ENCODE results near the gene RPL7A. TPM values are rescaled to one million over a fixed set of nuclear protein-coding genes. Genes with fewer than 3 reads are reported as not detected.

Gene RPL7A
- total RNA-seq, 4 donors from 2014 or later, result 1,001 to 1,630 (median 1,510) TPM

DNA sequence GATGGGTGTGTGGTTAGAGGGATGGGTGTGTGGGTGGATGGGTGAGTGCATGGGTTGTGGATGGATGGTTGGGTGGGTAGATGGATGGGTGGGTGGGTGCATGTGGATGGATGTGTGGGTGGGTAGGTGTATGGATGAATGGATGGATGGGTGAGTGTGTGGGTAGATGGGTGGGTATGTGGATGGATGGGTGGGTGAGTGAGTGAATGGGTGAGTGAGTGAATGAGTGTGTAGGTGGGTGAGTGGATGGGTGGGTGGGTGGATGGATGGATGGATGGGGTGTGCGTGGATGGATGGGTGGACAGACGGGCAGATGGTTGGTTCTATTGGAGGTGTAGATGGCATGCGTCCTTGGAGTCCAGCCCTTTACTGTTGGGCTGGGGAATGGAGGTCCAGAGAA, 45.4 kb downstream of the RPL7A start:
- intact Hi-C loops (cut with DNase I; ENCODE audit: low total_unique reads), result no loop called here

DNA sequence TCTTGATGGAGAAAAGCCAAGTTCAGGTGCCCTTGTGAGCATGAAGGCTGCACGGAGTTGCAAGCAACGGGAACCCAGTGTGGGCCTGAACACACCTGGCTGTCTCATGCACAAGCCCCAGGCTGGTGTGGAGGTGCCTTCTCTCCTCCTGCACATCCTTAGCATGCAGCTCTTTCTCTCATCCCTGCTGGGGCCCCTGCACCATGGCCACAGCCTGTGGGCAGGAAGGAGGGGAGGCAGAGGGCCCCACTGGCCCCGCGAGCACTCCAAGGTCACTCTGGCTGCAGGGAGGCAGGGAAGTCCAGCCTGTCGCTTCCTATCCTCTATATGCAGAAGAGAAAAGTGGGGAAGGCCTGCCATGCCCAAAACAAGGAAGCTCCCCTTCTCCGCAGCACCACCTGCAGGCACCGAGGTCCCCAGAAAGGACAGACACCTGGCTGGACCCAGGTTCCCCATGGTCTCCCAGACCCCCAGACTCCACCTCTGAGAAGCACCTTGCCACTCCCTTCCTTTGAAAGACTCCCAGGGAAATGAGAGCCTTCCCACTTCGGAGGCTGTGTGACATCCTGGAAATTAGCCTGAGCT, 46.8 kb downstream of the RPL7A start:
- in situ Hi-C loops (cut with MboI; ENCODE audit: low sequenced_read_pairs in 4 of 4), result no loop called here
- no peak for DNase-seq

More for the DNA sequence above, 45.4 kb downstream of the RPL7A start:
- ATAC-seq (no peak), DNase-seq (no peak)
- in situ Hi-C loops (cut with MboI; ENCODE audit: low sequenced_read_pairs in 4 of 4), result no loop called here
- Histone ChIP-seq H3K9me3 (no peaks in the 10 kb centered on the region), H3K36me3 (no peaks in the 10 kb centered on the region), H3K4me1 (no peaks in the 10 kb centered on the region), H3K27me3 (peaks cover 7 to 22% (median 21%) of the 10 kb centered on the region in 3 donors), H3K4me3 (no peak overlapping the region), H3K27ac (no peak overlapping the region)
- TF ChIP-seq, protein P1, sequence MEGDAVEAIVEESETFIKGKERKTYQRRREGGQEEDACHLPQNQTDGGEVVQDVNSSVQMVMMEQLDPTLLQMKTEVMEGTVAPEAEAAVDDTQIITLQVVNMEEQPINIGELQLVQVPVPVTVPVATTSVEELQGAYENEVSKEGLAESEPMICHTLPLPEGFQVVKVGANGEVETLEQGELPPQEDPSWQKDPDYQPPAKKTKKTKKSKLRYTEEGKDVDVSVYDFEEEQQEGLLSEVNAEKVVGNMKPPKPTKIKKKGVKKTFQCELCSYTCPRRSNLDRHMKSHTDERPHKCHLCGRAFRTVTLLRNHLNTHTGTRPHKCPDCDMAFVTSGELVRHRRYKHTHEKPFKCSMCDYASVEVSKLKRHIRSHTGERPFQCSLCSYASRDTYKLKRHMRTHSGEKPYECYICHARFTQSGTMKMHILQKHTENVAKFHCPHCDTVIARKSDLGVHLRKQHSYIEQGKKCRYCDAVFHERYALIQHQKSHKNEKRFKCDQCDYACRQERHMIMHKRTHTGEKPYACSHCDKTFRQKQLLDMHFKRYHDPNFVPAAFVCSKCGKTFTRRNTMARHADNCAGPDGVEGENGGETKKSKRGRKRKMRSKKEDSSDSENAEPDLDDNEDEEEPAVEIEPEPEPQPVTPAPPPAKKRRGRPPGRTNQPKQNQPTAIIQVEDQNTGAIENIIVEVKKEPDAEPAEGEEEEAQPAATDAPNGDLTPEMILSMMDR (IDR thresholded peaks at IDR 0.05 in 4 of 5, conservative IDR thresholded peaks at IDR 0.05 in 1 of 5), result no peak

DNA sequence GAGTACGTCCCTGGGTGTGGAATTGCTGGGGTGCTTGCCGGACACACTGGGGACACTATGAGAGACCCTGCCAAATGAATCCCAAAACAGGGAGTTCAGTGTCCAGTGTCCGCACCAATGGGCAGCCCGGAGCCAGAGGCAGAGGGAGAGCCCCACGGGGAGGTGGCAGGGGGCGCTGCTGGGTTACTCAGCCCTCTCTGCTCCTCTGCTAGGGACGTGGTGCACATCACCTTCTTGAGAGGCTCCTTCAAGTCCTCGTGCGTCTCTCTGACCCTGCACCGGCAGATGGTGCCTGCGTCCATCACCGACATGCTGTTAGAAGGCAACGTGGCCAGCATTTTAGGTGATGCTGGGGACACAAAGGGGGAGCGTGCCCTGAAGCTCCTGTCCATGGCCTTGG, 48.9 kb downstream of the RPL7A start:
- no peak overlapping the region for H3K4me3 ChIP-seq
- DNase-seq (no peak), ATAC-seq (peak in 1 of 2 donors; percentile 26)
- in situ Hi-C loops (cut with MboI; ENCODE audit: low sequenced_read_pairs in 4 of 4), result no loop called here
- peaks cover 7 to 21% (median 13%) of the 10 kb centered on the region in 3 donors for H3K27me3 ChIP-seq
- intact Hi-C loops (cut with DNase I; ENCODE audit: low total_unique reads), result no loop called here
- no peak overlapping the region for H3K27ac ChIP-seq
- H3K4me1 ChIP-seq, result no peaks in the 10 kb centered on the region
- no peaks in the 10 kb centered on the region for H3K9me3 ChIP-seq
- no peaks in the 10 kb centered on the region for H3K36me3 ChIP-seq
- TF ChIP-seq POLR2A (IDR thresholded peaks at IDR 0.05), result no peak
- TF ChIP-seq, protein P1 (IDR thresholded peaks at IDR 0.05 in 4 of 5, conservative IDR thresholded peaks at IDR 0.05 in 1 of 5), result peak in 1 of 5 experiments; percentile 13

More for the DNA sequence above, 46.8 kb downstream of the RPL7A start:
- Histone ChIP-seq H3K9me3 (no peaks in the 10 kb centered on the region), H3K4me3 (no peak overlapping the region), H3K27me3 (peaks cover 7 to 22% (median 21%) of the 10 kb centered on the region in 3 donors), H3K27ac (no peak overlapping the region), H3K36me3 (no peaks in the 10 kb centered on the region), H3K4me1 (no peaks in the 10 kb centered on the region)
- no peak for TF ChIP-seq POLR2A (IDR thresholded peaks at IDR 0.05)
- TF ChIP-seq, protein P1 (IDR thresholded peaks at IDR 0.05 in 4 of 5, conservative IDR thresholded peaks at IDR 0.05 in 1 of 5), result no peak
- no peak for ATAC-seq
- intact Hi-C loops (cut with DNase I; ENCODE audit: low total_unique reads), result no loop called here

DNA sequence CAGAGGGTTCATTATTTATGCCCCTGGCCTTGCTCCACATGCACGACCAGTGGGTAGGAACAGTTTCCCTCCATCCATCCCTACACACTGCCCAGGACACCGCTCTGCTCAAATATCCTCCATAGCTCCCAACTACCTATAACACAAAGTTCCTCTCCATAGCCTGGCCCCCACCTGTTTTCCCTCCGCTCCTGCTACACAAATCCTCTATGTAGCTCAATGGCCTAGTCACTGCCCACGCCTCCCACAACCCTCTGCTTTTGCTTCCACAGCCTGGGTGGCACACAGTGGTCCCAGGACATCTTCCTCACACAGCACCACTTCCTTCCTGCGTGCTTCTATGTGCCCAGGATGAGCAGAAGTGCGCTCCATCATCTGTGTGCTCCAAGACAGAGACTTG, 49.4 kb downstream of the RPL7A start:
- Histone ChIP-seq H3K4me3 (no peak overlapping the region), H3K36me3 (no peaks in the 10 kb centered on the region), H3K27ac (no peak overlapping the region), H3K9me3 (no peaks in the 10 kb centered on the region), H3K27me3 (peaks cover 7 to 21% (median 13%) of the 10 kb centered on the region in 3 donors), H3K4me1 (no peaks in the 10 kb centered on the region)
- in situ Hi-C loops (cut with MboI; ENCODE audit: low sequenced_read_pairs in 4 of 4) (no loop called here), intact Hi-C loops (cut with DNase I; ENCODE audit: low total_unique reads) (no loop called here)
- no peak for TF ChIP-seq POLR2A (IDR thresholded peaks at IDR 0.05)
- TF ChIP-seq, protein P1 (IDR thresholded peaks at IDR 0.05 in 4 of 5, conservative IDR thresholded peaks at IDR 0.05 in 1 of 5), result no peak
- ATAC-seq (no peak), DNase-seq (no peak)

DNA sequence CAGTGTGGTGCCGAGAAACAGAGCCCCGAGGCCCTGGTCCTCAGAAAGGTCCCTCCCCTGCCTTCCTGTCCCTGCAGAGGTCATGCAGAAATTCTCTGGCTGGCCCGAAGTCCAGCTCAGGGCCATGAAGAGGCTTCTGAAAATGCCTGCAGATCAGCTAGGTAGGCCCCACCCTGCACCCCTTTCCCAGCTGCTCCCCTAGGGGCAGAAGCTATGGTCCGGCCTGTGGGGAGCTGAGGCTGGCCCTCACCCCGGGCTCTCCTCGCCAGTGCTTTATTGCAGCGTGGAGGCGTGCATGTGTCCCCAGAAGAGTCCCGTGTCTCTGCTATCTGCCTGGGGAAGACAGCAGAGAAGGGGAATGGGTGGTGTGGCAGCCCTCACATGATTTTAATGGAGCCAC, 49.9 kb downstream of the RPL7A start:
- Histone ChIP-seq H3K27me3 (peaks cover 7 to 21% (median 13%) of the 10 kb centered on the region in 3 donors), H3K4me3 (no peak overlapping the region), H3K27ac (no peak overlapping the region), H3K36me3 (no peaks in the 10 kb centered on the region), H3K4me1 (no peaks in the 10 kb centered on the region), H3K9me3 (no peaks in the 10 kb centered on the region)
- DNase-seq (no peak), ATAC-seq (no peak)
- TF ChIP-seq POLR2A (IDR thresholded peaks at IDR 0.05), result no peak
- TF ChIP-seq, protein P1 (IDR thresholded peaks at IDR 0.05 in 4 of 5, conservative IDR thresholded peaks at IDR 0.05 in 1 of 5), result no peak
- in situ Hi-C loops (cut with MboI; ENCODE audit: low sequenced_read_pairs in 4 of 4), result no loop called here
- intact Hi-C loops (cut with DNase I; ENCODE audit: low total_unique reads), result no loop called here
